Measurements from ENCODE around the gene RNASEL. TPM values are rescaled to one million over a fixed set of nuclear protein-coding genes. Genes with fewer than 3 reads are reported as not detected.

The RNASEL gene
- total RNA-seq, 2 donors from 2014 or later: 3.6 to 5.2 TPM

GRCh38 chr1:182625719-182626504 is 36.9 kb upstream of the RNASEL start:
- peaks cover 0 to 3% of the 10 kb centered on the region in 2 donors for H3K36me3 Mint-ChIP-seq
- H3K27ac Mint-ChIP-seq: peak overlapping the region in 1 of 2 donors; percentile 27
- H3K9me3 Mint-ChIP-seq: no peaks in the 10 kb centered on the region
- ATAC-seq: no peak
- DNase-seq (ENCODE audit: low spot score in 2 of 2): no peak

DNA sequence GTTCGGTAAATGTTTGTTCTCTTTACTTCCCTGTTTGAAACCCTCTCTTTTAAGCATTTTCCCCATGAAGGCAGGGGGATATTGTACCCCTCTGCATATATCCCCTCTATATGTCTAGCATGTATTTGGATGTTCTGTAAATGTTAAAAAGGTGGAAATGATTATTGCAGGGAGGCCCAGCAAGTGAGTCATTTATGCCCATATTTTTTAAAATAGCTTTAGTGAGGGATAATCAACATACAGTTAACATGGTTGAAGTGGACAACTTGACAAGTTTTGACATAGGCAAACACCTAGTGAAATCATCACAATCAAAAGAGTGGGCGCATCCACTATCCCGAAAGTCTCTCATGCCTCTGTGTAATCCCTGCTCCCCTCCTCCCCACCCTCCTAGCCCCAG is 36.0 kb upstream of the RNASEL start:
- peak in 1 of 2 donors; percentile 21 for ATAC-seq
- peak overlapping the region in 1 of 2 donors; percentile 27 for H3K27ac Mint-ChIP-seq

DNA sequence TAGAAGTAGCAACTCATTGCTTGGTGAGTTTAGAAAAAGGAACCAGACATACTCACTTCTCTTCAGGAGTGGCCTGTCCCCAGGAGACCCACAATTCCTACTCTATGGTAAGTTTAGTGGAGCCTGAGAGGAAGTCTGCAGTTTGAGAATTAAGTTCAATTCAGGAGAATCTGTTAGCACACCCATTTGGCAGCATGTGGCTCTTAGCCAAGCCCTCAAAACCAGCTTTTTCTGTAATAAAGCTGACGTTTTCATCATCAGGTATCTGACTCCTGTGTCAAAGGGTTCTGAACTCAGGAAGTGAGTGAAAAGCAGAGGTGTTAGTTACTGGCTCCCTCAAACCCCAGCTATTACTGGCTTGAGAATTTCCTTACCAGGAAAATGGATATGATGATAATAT is 35.5 kb upstream of the RNASEL start:
- no peak for DNase-seq (ENCODE audit: low spot score in 2 of 2)
- Mint-ChIP-seq H3K27ac (peak overlapping the region in 1 of 2 donors; percentile 27), H3K9me3 (peaks cover 0 to 5% of the 10 kb centered on the region in 2 donors), H3K36me3 (peaks cover 0 to 10% of the 10 kb centered on the region in 2 donors)
- peak; percentile 18 to 61 for ATAC-seq

More for the DNA sequence above, 36.0 kb upstream of the RNASEL start:
- H3K36me3 Mint-ChIP-seq: peaks cover 0 to 9% of the 10 kb centered on the region in 2 donors
- DNase-seq (ENCODE audit: low spot score in 2 of 2): no peak
- H3K9me3 Mint-ChIP-seq: peaks cover 0 to 5% of the 10 kb centered on the region in 2 donors

DNA sequence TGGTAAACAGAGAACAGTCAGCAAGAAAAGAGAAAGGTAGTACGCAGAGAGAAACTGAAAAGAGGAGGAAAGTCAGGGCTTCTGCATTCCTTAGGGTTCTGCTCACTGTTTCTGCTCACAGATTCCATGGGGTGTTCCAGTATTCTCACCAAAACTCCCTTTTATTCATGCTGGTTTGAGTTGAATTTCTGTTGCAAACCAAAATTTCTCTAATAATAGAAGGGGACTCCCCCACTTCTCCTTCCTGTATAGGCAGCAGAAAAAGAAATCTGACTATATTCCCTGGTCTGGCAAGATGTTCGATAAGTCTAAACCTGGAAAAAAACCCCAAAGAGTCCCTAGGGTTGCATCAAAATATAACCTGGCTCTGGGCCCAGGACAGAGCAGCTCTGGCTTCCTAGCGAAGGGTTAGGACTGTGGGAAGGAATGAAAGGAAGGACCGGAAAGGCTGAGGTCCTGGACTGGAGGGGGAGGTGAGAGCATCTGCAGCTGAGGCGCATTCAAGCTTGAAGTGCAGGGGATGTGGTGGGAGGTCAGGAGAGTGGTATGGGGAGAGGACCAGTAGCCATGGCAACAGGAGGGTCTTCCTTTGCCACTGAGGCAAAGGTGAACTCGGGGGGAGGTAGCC is 34.0 kb upstream of the RNASEL start:
- Mint-ChIP-seq H3K27ac (no peak overlapping the region), H3K36me3 (peaks cover 5 to 16% of the 10 kb centered on the region in 2 donors), H3K9me3 (peaks cover 4 to 5% of the 10 kb centered on the region in 2 donors)
- ATAC-seq (no peak), DNase-seq (ENCODE audit: low spot score in 2 of 2) (no peak)

- ATAC-seq: no peak
- no peak overlapping the region for H3K27ac Mint-ChIP-seq
These were observed 32.9 kb upstream of the RNASEL start for GRCh38 chr1:182621906-182622305.

GRCh38 chr1:182620924-182621585 is 32.0 kb upstream of the RNASEL start:
- DNase-seq (ENCODE audit: low spot score in 2 of 2) (no peak), ATAC-seq (peak; percentile 50 to 60)
- Mint-ChIP-seq H3K27ac (no peak overlapping the region), H3K36me3 (peaks cover 5 to 16% of the 10 kb centered on the region in 2 donors), H3K9me3 (peaks cover 4 to 5% of the 10 kb centered on the region in 2 donors)

More at GRCh38 chr1:182621906-182622305, 32.9 kb upstream of the RNASEL start:
- H3K9me3 Mint-ChIP-seq: peaks cover 4 to 5% of the 10 kb centered on the region in 2 donors
- peaks cover 5 to 16% of the 10 kb centered on the region in 2 donors for H3K36me3 Mint-ChIP-seq
- DNase-seq (ENCODE audit: low spot score in 2 of 2): no peak

DNA sequence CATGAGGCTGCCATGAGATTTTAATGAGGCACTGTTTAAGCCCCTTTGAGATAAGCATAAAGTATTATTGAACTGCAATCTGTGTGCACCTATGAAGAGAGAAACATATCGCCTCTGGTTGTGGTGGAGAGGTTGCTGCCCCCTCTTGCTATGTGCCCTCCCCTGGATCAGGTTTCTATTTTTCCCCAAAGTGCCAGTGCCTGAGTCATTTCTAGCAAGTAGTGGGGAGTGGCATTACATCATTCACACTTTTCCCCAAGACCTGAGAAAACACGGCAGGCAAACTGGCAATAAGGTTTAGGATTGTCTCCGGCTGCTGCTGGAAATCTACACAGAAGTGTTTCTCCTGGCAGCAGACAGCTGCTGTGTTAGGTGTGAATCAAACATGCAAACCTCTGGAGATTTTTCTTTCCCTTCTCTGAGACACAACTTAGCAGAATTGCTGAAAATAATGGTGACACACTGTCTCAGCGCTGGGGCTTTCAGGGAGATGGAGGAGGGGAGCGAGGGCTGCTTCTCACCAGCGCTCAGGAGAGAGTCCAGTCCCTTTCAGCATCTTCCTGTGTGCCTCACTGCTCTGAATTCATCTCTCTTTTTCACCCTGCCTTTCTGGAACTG is 28.8 kb upstream of the RNASEL start:
- DNase-seq (ENCODE audit: low spot score in 2 of 2) (no peak), ATAC-seq (no peak)
- peak overlapping the region in 1 of 2 donors; percentile 99 for H3K27ac Mint-ChIP-seq
- H3K36me3 Mint-ChIP-seq: peaks cover 5 to 16% of the 10 kb centered on the region in 2 donors
- peaks cover 4 to 5% of the 10 kb centered on the region in 2 donors for H3K9me3 Mint-ChIP-seq

DNA sequence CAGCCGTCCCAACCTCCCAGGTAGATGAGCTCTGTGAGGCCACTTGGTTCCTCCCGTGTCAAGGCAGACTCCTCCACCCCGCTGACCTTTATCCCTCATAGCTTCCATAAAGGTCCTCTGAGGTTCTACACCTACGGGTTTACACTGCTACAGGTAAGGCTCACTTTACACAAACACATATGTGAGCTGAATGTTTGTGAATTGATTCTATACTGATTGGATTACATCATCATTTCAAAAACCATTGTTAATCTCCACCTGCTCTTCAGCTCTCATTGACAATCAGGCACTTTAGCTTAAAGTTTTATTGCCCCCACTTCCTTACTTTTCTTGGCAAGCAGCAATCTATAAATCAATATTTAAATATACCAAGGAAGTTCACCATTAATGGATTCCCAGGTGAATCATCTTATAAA is 28.0 kb upstream of the RNASEL start:
- Mint-ChIP-seq H3K27ac (peak overlapping the region; percentile 23 to 99), H3K36me3 (peaks cover 5 to 16% of the 10 kb centered on the region in 2 donors), H3K9me3 (peaks cover 4 to 5% of the 10 kb centered on the region in 2 donors)
- ATAC-seq: no peak
- DNase-seq (ENCODE audit: low spot score in 2 of 2): no peak

GRCh38 chr1:182616130-182617013 is 27.3 kb upstream of the RNASEL start:
- H3K9me3 Mint-ChIP-seq: peaks cover 4 to 5% of the 10 kb centered on the region in 2 donors

DNA sequence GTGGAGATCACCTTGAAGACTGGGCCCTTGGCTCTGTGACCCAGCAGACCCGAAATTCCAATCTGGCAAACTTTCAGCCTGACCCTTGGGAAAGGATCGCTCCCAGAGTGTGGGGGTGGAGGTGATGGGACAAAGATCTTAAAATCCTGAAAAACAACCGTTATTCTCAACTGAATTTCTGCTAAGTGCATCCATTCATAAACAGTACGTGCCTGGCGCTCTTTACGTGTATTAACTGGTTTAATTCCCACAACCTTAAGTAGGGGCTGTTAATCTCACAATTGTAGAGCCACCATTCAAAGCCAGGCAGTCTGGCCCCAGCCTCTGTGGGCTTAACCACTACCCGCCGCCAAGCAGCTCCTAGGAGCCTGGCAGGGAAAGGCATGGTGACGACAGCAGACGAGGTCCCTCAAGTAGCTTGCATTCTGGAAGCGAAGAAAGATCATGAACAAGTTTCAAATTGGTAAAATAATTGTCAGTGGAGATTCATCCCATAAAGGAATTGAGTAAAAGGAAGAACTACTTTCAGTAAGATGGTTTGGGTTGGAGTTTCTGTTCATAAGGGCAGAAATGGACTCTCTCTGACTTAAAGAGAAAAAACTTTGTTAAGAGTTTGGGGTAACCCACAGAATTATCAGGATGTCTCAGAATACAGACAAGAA is 26.5 kb upstream of the RNASEL start:
- H3K27ac Mint-ChIP-seq: peak overlapping the region; percentile 93 to 99
- DNase-seq (ENCODE audit: low spot score in 2 of 2): peak; percentile 51 to 81
- H3K36me3 Mint-ChIP-seq: peaks cover 5 to 10% of the 10 kb centered on the region in 2 donors
- peak; percentile 63 to 67 for ATAC-seq
- peaks cover 2 to 4% of the 10 kb centered on the region in 2 donors for H3K9me3 Mint-ChIP-seq

More at GRCh38 chr1:182616130-182617013, 27.3 kb upstream of the RNASEL start:
- ATAC-seq: peak; percentile 89 to 92
- peak overlapping the region; percentile 93 to 99 for H3K27ac Mint-ChIP-seq
- H3K36me3 Mint-ChIP-seq: peaks cover 5 to 16% of the 10 kb centered on the region in 2 donors
- DNase-seq (ENCODE audit: low spot score in 2 of 2): peak; percentile 86 to 94

- Mint-ChIP-seq H3K9me3 (peaks cover 0 to 4% of the 10 kb centered on the region in 2 donors), H3K36me3 (peaks cover 5 to 7% of the 10 kb centered on the region in 2 donors), H3K27ac (peak overlapping the region; percentile 80 to 99)
- DNase-seq (ENCODE audit: low spot score in 2 of 2): peak; percentile 50 to 84
- ATAC-seq: peak; percentile 17 to 45
These were observed 25.9 kb upstream of the RNASEL start for GRCh38 chr1:182614796-182615454.

GRCh38 chr1:182611787-182612186 is 22.7 kb upstream of the RNASEL start:
- DNase-seq (ENCODE audit: low spot score in 2 of 2) (no peak), ATAC-seq (no peak)
- no peaks in the 10 kb centered on the region for H3K9me3 Mint-ChIP-seq
- H3K27ac Mint-ChIP-seq: no peak overlapping the region
- H3K36me3 Mint-ChIP-seq: no peaks in the 10 kb centered on the region

DNA sequence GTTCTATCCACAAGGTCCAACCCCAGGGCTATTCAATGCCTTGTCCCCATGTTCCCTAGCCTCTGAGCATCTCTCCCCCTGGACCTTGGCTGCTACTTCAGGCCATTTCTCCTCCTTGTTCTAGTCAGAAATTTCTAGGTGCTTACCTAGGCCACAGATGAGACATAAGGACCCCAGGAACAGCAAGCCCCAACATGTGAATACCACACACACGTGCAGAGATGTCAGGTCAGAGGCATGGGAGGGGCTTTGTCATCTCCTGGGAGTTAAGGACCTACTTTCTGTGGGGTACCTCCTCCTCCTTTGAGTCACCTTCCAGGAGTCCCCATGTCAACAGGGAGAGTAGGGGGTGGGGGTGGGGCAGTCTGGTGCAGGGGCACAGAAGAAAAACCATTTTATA is 22.3 kb upstream of the RNASEL start:
- DNase-seq (ENCODE audit: low spot score in 2 of 2): no peak
- no peak for ATAC-seq
- H3K27ac Mint-ChIP-seq: no peak overlapping the region
- H3K36me3 Mint-ChIP-seq: no peaks in the 10 kb centered on the region
- no peaks in the 10 kb centered on the region for H3K9me3 Mint-ChIP-seq

GRCh38 chr1:182610606-182611194 is 21.6 kb upstream of the RNASEL start:
- Mint-ChIP-seq H3K36me3 (no peaks in the 10 kb centered on the region), H3K27ac (no peak overlapping the region), H3K9me3 (no peaks in the 10 kb centered on the region)
- ATAC-seq (no peak), DNase-seq (ENCODE audit: low spot score in 2 of 2) (no peak)
